H1 (cell line): ENCODE results near the gene CHPF. TPM values are rescaled to one million over a fixed set of nuclear protein-coding genes. Genes with fewer than 3 reads are reported as not detected.

ENCODE experiments used
- EZH2 ChIP-seq: fragments of 200-600 bp; sonication (generic); IDR thresholded peaks from 2 replicates; pipeline ENCODE4 v1.7.1; 2012; ENCODE audit warnings: low read depth, mild to moderate bottlenecking, moderate library complexity, low read length, inconsistent platforms; ENCODE audit not compliant: severe bottlenecking
- JUND ChIP-seq: IDR thresholded peaks from 2 replicates; pipeline ENCODE4 v1.6.1; 2011; ENCODE audit warnings: mild to moderate bottlenecking, improper control_type of control experiment, low read length
- PHF8 ChIP-seq: fragments of 200-600 bp; sonication (generic); conservative IDR thresholded peaks from 2 replicates; pipeline ENCODE4 v1.7.1; 2012; ENCODE audit warnings: low read depth, mild to moderate bottlenecking, inconsistent platforms, low read length, moderate library complexity
- RAD21 ChIP-seq, 2 experiments: IDR thresholded peaks in 1 of 2; conservative IDR thresholded peaks in 1 of 2; 2 replicates each; pipeline ENCODE4 v1.6.1; 2011; ENCODE audit warnings: low read depth in 2 of 2, low read length in 2 of 2, improper control_type of control experiment in 1 of 2, inconsistent platforms in 1 of 2, mild to moderate bottlenecking in 1 of 2, moderate library complexity in 1 of 2
- RXRA ChIP-seq: IDR thresholded peaks from 2 replicates; pipeline ENCODE4 v1.6.1; 2011; ENCODE audit warnings: low read depth, mild to moderate bottlenecking, low read length, moderate library complexity; ENCODE audit not compliant: insufficient read depth
- SRF ChIP-seq: IDR thresholded peaks from 2 replicates; pipeline ENCODE4 v1.6.1; 2011; ENCODE audit warnings: mild to moderate bottlenecking, low read depth, low read length, moderate library complexity
- TAF7 ChIP-seq: optimal IDR thresholded peaks from 2 replicates; pipeline ENCODE3; 2011; ENCODE audit warnings: low read depth, mild to moderate bottlenecking, inconsistent platforms, low read length, moderate library complexity, borderline replicate concordance
- polyA plus RNA-seq, 7 experiments: library from polyadenylated mRNA; depleted of rRNA in 3 of 7; stranded (reverse) in 5 of 7; unstranded in 2 of 7; fragments of >200 nt in 5 of 7; fragments of 200-250 nt in 2 of 7; gene quantifications; 1 replicate in 5 of 7; 2 replicates in 1 of 7; 4 replicates in 1 of 7; pipeline versions ENCODE4 v1.2.1 to v1.2.3, GENCODE V29; 2011 to 2013; ENCODE audit warnings: missing spikeins in 2 of 7, mixed read lengths in 2 of 7
- total RNA-seq: library from RNA; stranded (reverse); fragmentation: NEBNext Ultra II Directional; extraction: Animal tissue kit (Norgen Biotek cat#: 25700); gene quantifications from 2 replicates; pipeline ENCODE4 v1.2.1, GENCODE V29; 2021

Gene CHPF
- total and polyA plus RNA-seq, 2 of the 8 experiments (the other 6 are each of a cell fraction or from before 2014, with no cell fraction given): 62.9 to 67.3 TPM

DNA sequence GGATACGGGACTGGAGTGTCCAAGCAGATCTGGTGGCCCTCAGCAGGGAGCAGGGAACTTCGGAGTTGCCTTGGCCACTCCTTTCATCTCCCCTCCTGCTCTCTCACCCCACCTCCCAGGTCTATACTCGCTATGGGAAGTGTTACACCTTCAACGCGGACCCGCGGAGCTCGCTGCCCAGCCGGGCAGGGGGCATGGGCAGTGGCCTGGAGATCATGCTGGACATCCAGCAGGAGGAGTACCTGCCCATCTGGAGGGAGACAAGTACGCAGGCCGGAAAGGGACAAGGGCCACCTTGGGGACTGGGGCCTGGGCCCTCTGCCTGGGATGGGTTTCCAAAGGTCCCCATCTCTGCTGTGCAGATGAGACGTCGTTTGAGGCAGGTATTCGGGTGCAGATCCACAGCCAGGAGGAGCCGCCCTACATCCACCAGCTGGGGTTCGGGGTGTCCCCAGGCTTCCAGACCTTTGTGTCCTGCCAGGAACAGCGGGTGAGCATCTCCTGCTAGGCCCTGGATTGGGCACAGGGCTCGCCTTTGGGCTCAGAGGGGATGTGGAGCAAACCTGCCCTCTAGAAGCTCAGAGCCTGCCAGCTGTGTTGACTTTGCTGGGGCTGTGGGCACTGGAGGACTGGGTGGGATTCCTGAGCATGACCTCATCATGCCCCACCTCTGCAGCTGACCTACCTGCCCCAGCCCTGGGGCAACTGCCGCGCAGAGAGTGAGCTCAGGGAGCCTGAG lies 11.8 kb downstream of the CHPF start (continued):
- TF ChIP-seq EZH2 (no peak), RXRA (no peak), JUND (no peak), RAD21 (IDR thresholded peaks at IDR 0.05 in 1 of 2, conservative IDR thresholded peaks at IDR 0.05 in 1 of 2; ENCODE audit: low read depth in 2 of 2, low read length in 2 of 2) (no peak), SRF (no peak), TAF7 (no peak), PHF8 (no peak)
